Measurements from ENCODE around the gene RNASE8. TPM values are rescaled to one million over a fixed set of nuclear protein-coding genes. Genes with fewer than 3 reads are reported as not detected.

Gene RNASE8
- total and polyA plus RNA-seq, 2 of the 4 experiments (the other 2 are of a cell fraction) = not detected

DNA sequence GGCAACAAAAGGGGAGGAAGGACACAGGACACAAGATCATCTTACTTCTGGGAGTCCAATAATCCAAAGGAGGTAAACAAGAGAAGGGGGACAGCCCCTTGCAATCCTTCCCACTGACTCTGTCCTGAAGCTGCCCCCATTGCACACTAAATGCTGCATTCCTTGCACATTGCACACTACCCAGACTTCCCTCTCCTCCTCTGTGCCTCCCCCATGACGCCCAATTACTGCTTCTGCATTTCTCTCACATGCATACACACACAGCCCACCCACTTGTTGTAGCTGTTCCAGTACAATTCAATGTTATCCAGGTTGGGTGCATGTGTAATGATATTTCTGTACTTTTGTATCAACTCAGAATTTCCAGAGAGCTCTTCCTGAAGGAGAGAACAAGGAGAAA, 38.3 kb upstream of the RNASE8 start:
- H2AFZ ChIP-seq (replicated peaks; ENCODE audit: low read length, poor library complexity) = no peak overlapping the region
- H3K4ac ChIP-seq (ENCODE audit: low read depth, low read length) = no peak overlapping the region
- no peak overlapping the region for H3K56ac ChIP-seq (ENCODE audit: extremely low read depth, insufficient read depth, low read length)
- H3K27ac ChIP-seq (ENCODE audit: insufficient read depth, low read length) = no peak overlapping the region
- DNase-seq (peak; percentile 7), ATAC-seq (ENCODE audit: low read depth) (0 out of 2 replicates have a peak, but pooled peaks have one; percentile 24)
- no CpG with 5 or more reads among the region's 1 CpG for WGBS, 2 experiments (ENCODE audit: extremely low coverage in 2 of 2, insufficient read length in 1 of 2)
- in situ Hi-C loops (cut with MboI; ENCODE audit: low sequenced_read_pairs) = loop anchor here (5.0 kb wide), 1 partner anchor 83 kb away; the partner anchor contains the start of gene TMEM253
- 0 out of 2 replicates have a peak overlapping the region, but pooled peaks have one; percentile 14 for H2AK5ac ChIP-seq (ENCODE audit: low read depth, low read length)
- H3K9ac ChIP-seq (ENCODE audit: low read depth, low read length) = no peak overlapping the region
- H3K79me1 ChIP-seq (ENCODE audit: low read depth in 1 of 2, low read length in 2 of 2) = no peaks in the 10 kb centered on the region
- no peak overlapping the region for H4K5ac ChIP-seq (ENCODE audit: low read depth, low read length)
- H4K20me1 ChIP-seq (ENCODE audit: insufficient read depth, low read length) = no peaks in the 10 kb centered on the region
- no TSS peak for BruUV-seq (replicated peaks)
- dilution Hi-C loops (cut with HindIII; ENCODE audit: low sequenced_read_pairs, unreplicated experiment) = no loop called here
- no peak overlapping the region for H4K8ac ChIP-seq (ENCODE audit: low read depth in 2 of 2, low read length in 2 of 2)
- peaks cover 45% of the 10 kb centered on the region for H3K27me3 ChIP-seq (ENCODE audit: control insufficient read depth, insufficient read depth, low read length)
- intact Hi-C loops (cut with micrococcal nuclease) = no loop called here
- no peak overlapping the region for H4K91ac ChIP-seq (ENCODE audit: insufficient read depth, low read depth, low read length)
- H2AK9ac ChIP-seq (replicated peaks; ENCODE audit: low read depth, low read length, poor library complexity) = no peak overlapping the region
- H2BK120ac ChIP-seq (ENCODE audit: low read depth, low read length) = no peak overlapping the region
- CTCF ChIA-PET = interaction anchor here (1.0 to 1.1 kb wide), 3 partner anchors 48 to 85 kb away, joined by 3 read pairs; no protein-coding TSS in a partner anchor
- no peak overlapping the region for H3K23ac ChIP-seq (ENCODE audit: low read depth, low read length)
- POLR2A ChIA-PET (ENCODE audit: unreplicated experiment) = no interaction called here
- no peaks in the 10 kb centered on the region for H3K4me1 ChIP-seq (ENCODE audit: control insufficient read depth, insufficient read depth, low read length)
- H3K14ac ChIP-seq (replicated peaks; ENCODE audit: low read depth, low read length) = no peak overlapping the region
- H3K4me3 ChIP-seq (ENCODE audit: insufficient read depth, low read depth, low read length) = no peak overlapping the region
- H3K4me2 ChIP-seq (ENCODE audit: low read depth, low read length) = no peak overlapping the region
- H2BK15ac ChIP-seq (ENCODE audit: low read depth, low read length) = no peak overlapping the region
- H3K36me3 ChIP-seq (ENCODE audit: control insufficient read depth, insufficient read depth, low read length) = no peaks in the 10 kb centered on the region
- no peaks in the 10 kb centered on the region for H3K9me3 ChIP-seq (ENCODE audit: control insufficient read depth, insufficient read depth, low read length)
- H2BK20ac ChIP-seq (ENCODE audit: low read depth, low read length) = no peak overlapping the region
- H3K9me1 ChIP-seq (ENCODE audit: insufficient read depth, low read length) = no peaks in the 10 kb centered on the region
- no peak overlapping the region for H3K18ac ChIP-seq (ENCODE audit: low read depth, low read length)
- TF ChIP-seq, protein P1, sequence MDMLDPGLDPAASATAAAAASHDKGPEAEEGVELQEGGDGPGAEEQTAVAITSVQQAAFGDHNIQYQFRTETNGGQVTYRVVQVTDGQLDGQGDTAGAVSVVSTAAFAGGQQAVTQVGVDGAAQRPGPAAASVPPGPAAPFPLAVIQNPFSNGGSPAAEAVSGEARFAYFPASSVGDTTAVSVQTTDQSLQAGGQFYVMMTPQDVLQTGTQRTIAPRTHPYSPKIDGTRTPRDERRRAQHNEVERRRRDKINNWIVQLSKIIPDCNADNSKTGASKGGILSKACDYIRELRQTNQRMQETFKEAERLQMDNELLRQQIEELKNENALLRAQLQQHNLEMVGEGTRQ (IDR thresholded peaks at IDR 0.05; ENCODE audit: low read depth, low read length) = no peak
- TF ChIP-seq FOS (IDR thresholded peaks at IDR 0.05; ENCODE audit: low read depth, low read length) (no peak), CEBPB (IDR thresholded peaks at IDR 0.05; ENCODE audit: low read depth, low read length) (no peak), POLR2A (IDR thresholded peaks at IDR 0.05; ENCODE audit: low read depth, low read length) (no peak), CHD1 (IDR thresholded peaks at IDR 0.05; ENCODE audit: low read depth, low read length) (no peak), MAFK (IDR thresholded peaks at IDR 0.05; ENCODE audit: low read depth, low read length) (no peak), MAZ (IDR thresholded peaks at IDR 0.05; ENCODE audit: borderline replicate concordance, low read depth, low read length) (no peak), NFE2L2 (IDR thresholded peaks at IDR 0.05; ENCODE audit: low read depth, low read length) (no peak), MXI1 (IDR thresholded peaks at IDR 0.05; ENCODE audit: borderline replicate concordance, low read depth, low read length) (no peak), RFX5 (IDR thresholded peaks at IDR 0.05; ENCODE audit: low read depth, low read length) (no peak), RAD21 (IDR thresholded peaks at IDR 0.05; ENCODE audit: low read length) (no peak), BHLHE40 (IDR thresholded peaks at IDR 0.05; ENCODE audit: low read depth, low read length) (no peak), SMC3 (IDR thresholded peaks at IDR 0.05; ENCODE audit: low read depth, low read length) (no peak), RCOR1 (IDR thresholded peaks at IDR 0.05; ENCODE audit: insufficient replicate concordance, low read length) (no peak)
- TF ChIP-seq, protein P2, sequence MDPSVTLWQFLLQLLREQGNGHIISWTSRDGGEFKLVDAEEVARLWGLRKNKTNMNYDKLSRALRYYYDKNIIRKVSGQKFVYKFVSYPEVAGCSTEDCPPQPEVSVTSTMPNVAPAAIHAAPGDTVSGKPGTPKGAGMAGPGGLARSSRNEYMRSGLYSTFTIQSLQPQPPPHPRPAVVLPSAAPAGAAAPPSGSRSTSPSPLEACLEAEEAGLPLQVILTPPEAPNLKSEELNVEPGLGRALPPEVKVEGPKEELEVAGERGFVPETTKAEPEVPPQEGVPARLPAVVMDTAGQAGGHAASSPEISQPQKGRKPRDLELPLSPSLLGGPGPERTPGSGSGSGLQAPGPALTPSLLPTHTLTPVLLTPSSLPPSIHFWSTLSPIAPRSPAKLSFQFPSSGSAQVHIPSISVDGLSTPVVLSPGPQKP (IDR thresholded peaks at IDR 0.05; ENCODE audit: borderline replicate concordance, low read depth, low read length) = no peak
- TF ChIP-seq, protein P3, sequence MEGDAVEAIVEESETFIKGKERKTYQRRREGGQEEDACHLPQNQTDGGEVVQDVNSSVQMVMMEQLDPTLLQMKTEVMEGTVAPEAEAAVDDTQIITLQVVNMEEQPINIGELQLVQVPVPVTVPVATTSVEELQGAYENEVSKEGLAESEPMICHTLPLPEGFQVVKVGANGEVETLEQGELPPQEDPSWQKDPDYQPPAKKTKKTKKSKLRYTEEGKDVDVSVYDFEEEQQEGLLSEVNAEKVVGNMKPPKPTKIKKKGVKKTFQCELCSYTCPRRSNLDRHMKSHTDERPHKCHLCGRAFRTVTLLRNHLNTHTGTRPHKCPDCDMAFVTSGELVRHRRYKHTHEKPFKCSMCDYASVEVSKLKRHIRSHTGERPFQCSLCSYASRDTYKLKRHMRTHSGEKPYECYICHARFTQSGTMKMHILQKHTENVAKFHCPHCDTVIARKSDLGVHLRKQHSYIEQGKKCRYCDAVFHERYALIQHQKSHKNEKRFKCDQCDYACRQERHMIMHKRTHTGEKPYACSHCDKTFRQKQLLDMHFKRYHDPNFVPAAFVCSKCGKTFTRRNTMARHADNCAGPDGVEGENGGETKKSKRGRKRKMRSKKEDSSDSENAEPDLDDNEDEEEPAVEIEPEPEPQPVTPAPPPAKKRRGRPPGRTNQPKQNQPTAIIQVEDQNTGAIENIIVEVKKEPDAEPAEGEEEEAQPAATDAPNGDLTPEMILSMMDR (conservative IDR thresholded peaks at IDR 0.05; ENCODE audit: low read depth, low read length) = no peak
- H2BK5ac ChIP-seq (ENCODE audit: low read depth, low read length, poor library complexity, severe bottlenecking) = no peak overlapping the region
